Kidney (tissue), 14 donors: Measurements from ENCODE around the gene E2F4. TPM values are rescaled to one million over a fixed set of nuclear protein-coding genes. Genes with fewer than 3 reads are reported as not detected.

ENCODE experiments used
- DNase-seq, 5 donors: peaks; one replicate each; pipeline ENCODE4 v3.0.0-alpha.2; 2013 to 2020
- FAIRE-seq: peaks from 2 replicates; lab custom pipeline; 2012; peaks lifted over from hg19 to GRCh38; lab: Jason Lieb, UNC
- H3K27ac ChIP-seq, 2 donors: one replicate each; pipeline ENCODE4 v1.7.0; 2013; ENCODE audit warnings: low read depth in 2 of 2, low read length in 2 of 2, inconsistent platforms in 1 of 2
- H3K27me3 ChIP-seq: one replicate; pipeline ENCODE4 v1.7.1; 2013; ENCODE audit warnings: low read length, inconsistent platforms; ENCODE audit not compliant: control insufficient read depth, insufficient read depth
- H3K36me3 ChIP-seq, 3 donors: one replicate each; pipeline versions ENCODE4 v1.7.0 to v1.7.1; 2013; ENCODE audit warnings: low read length in 3 of 3, control low read depth in 1 of 3, inconsistent platforms in 1 of 3; ENCODE audit not compliant: insufficient read depth in 3 of 3, control insufficient read depth in 2 of 3
- H3K4me1 ChIP-seq, 3 donors: one replicate each; pipeline versions ENCODE4 v1.7.0 to v1.7.1; 2013; ENCODE audit warnings: low read length in 3 of 3, inconsistent platforms in 1 of 3, low read depth in 1 of 3; ENCODE audit not compliant: control insufficient read depth in 2 of 3, insufficient read depth in 2 of 3
- H3K4me3 ChIP-seq, 3 donors: one replicate each; pipeline versions ENCODE4 v1.7.0 to v1.8.1; 2013; ENCODE audit warnings: low read length in 3 of 3, control low read depth in 1 of 3, inconsistent platforms in 1 of 3
- H3K9ac ChIP-seq, 3 donors: one replicate each; pipeline versions ENCODE4 v1.7.0 to v1.7.1; 2013; ENCODE audit warnings: low read length in 3 of 3, control low read depth in 1 of 3, inconsistent platforms in 1 of 3
- H3K9me3 ChIP-seq, 3 donors: one replicate each; pipeline versions ENCODE4 v1.7.0 to v1.7.1; 2013; ENCODE audit warnings: low read length in 3 of 3, control low read depth in 1 of 3, inconsistent platforms in 1 of 3; ENCODE audit not compliant: control insufficient read depth in 2 of 3, insufficient read depth in 1 of 3
- CTCF ChIP-seq: IDR thresholded peaks from 3 replicates; pipeline ENCODE4 v1.5.1; 2012; ENCODE audit warnings: mild to moderate bottlenecking, moderate library complexity, borderline replicate concordance; ENCODE audit not compliant: insufficient read depth; ENCODE audit errors: extremely low read depth
- intact Hi-C: fragments of 100-400 bp; cut with DNase I; formaldehyde crosslinking; loops from one replicate; pipeline ENCODE4 v1.11.1; 2022
- polyA plus RNA-seq: library from polyadenylated mRNA; stranded (reverse); fragments of 350-450 nt; fragmentation: Illumina TruSeq; extraction: RNeasy Lipid Tissue Mini Kit (QIAGEN cat#74804); gene quantifications from one replicate; pipeline ENCODE4 v1.2.3, GENCODE V29; 2014; ENCODE audit warnings: low read depth, low replicate concordance; ENCODE audit not compliant: insufficient read depth
- total RNA-seq: library from RNA; stranded (reverse); fragmentation: NEBNext Ultra II Directional; extraction: Animal tissue kit (Norgen Biotek cat#: 25700); gene quantifications from one replicate; pipeline ENCODE4 v1.2.1, GENCODE V29; 2021
- donor health status: control.
- donor health status: control.
- donor health status: control.
- donor health status: control.
- donor health status: control.
- donor health status: DM: yes; HTN: yes; CAD: no.
- donor health status: Normal renal cell carcinoma (clear cell type).

The E2F4 gene
- total and polyA plus RNA-seq, 2 donors from 2014 or later = 39.1 to 54.4 TPM

GRCh38 chr16:67154578-67155294 lies 37.2 kb upstream of the E2F4 start:
- TF ChIP-seq CTCF = no peak
- H3K27ac ChIP-seq = no peak overlapping the region
- no peak overlapping the region for H3K9ac ChIP-seq
- FAIRE-seq (no peak), DNase-seq (peak; percentile 33 to 74 (median 49))
- H3K9me3 ChIP-seq = no peaks in the 10 kb centered on the region
- peaks cover 35% of the 10 kb centered on the region for H3K27me3 ChIP-seq
- intact Hi-C loops = no loop called here
- H3K4me3 ChIP-seq = no peak overlapping the region
- peaks cover 0 to 32% (median 0%) of the 10 kb centered on the region in 3 donors for H3K4me1 ChIP-seq
- H3K36me3 ChIP-seq = no peaks in the 10 kb centered on the region

GRCh38 chr16:67155295-67156142 lies 36.4 kb upstream of the E2F4 start:
- intact Hi-C loops = no loop called here
- Histone ChIP-seq H3K27me3 (peaks cover 35% of the 10 kb centered on the region), H3K9me3 (no peaks in the 10 kb centered on the region), H3K9ac (no peak overlapping the region), H3K4me3 (peak overlapping the region in 1 of 3 donors; percentile 5), H3K36me3 (no peaks in the 10 kb centered on the region), H3K4me1 (peaks cover 0 to 28% (median 0%) of the 10 kb centered on the region in 3 donors), H3K27ac (no peak overlapping the region)
- FAIRE-seq = no peak
- DNase-seq = peak; percentile 78 to 91 (median 88)
- peak; percentile 98 for TF ChIP-seq CTCF

GRCh38 chr16:67156143-67156844 lies 35.7 kb upstream of the E2F4 start:
- Histone ChIP-seq H3K27ac (no peak overlapping the region), H3K4me1 (peaks cover 0 to 25% (median 4%) of the 10 kb centered on the region in 3 donors), H3K27me3 (peaks cover 38% of the 10 kb centered on the region), H3K4me3 (peak overlapping the region in 1 of 3 donors; percentile 5), H3K36me3 (no peaks in the 10 kb centered on the region), H3K9ac (no peak overlapping the region), H3K9me3 (no peaks in the 10 kb centered on the region)
- DNase-seq (peak in 2 of 5 donors; percentile 61 to 67), FAIRE-seq (no peak)
- TF ChIP-seq CTCF = no peak
- intact Hi-C loops = no loop called here
